Activated T-cell treated with anti-CD3 and anti-CD28 coated beads, Interleukin-2, amount 50 U/mL, for 48 hours (primary cell): Measurements from ENCODE around the gene SLC5A12.

Experiments
- DNase-seq, 2 experiments: peaks; one replicate each; pipeline ENCODE4 v3.0.0-alpha.2; 2020

SLC5A12 gene

DNA sequence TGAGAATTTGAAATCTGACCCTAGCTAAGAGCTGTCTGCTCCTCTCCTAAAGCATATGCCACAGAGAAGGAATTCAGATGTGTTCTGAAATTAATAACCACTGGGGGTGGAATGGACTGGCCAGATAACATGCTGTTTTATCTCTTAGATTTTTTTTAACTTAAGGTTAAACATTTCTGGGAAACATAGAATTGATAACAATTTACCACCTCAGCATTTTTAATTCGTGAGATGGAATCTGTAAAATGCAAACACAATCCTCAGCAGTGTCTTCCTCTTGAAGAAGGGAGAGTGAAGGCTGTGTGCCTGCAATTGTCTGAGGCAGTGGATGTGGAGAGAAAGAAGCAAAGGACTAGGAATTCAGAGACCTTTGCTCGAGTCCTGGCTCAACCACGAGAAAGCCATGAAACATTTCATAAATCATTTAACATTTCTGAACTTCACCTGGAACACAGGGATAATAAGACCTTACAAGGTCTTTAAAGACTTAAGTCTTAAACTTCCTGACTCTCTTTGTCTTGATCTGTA is at the start of gene SLC5A12:
Gene SLC5A12 (minus strand): TSS at position 113 of the 528 bp plus-strand sequence. CDS start 346 bp downstream, outside the sequence.
- DNase-seq, result no peak

GRCh38 chr11:26769027-26769426 is 47.2 kb upstream of the SLC5A12 start:
- DNase-seq, result no peak

DNA sequence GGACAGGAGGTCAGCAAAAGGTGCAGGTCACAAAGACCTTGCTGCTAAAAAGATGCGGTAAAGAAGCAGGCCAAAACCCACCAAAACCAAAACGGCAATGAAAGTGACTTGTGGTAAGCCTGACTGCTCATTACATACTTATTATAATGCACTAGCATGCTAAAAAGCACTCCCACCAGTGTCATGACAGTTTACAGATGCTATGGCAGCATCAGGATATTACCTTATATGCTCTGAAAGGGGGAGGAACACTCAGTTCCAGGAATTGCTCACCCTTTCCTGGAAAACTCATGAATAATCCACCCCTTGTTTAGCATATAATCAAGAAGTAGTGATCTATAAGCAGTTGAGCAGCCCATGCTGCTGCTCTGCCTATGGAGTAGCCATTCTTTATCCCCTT is 45.2 kb upstream of the SLC5A12 start:
- no peak for DNase-seq

DNA sequence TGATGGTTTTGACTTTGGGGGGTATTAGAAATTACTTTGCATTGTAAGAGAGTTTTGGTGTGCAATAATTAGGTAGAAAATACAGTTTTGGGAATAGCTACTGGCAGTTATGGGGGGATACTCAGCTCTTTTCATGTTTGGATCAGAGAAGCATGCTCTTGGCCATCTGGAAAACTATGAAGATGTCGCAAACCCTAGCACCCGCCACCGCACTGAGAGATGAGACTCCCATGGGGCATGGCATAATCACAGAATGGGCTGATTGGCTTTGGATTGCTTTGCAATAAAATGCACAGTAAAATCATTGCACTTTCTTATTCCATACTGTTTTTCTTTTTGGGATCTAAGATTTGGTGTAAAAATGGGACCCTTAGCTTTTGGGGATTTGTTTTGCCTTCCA is 43.5 kb upstream of the SLC5A12 start:
- DNase-seq, result no peak

DNA sequence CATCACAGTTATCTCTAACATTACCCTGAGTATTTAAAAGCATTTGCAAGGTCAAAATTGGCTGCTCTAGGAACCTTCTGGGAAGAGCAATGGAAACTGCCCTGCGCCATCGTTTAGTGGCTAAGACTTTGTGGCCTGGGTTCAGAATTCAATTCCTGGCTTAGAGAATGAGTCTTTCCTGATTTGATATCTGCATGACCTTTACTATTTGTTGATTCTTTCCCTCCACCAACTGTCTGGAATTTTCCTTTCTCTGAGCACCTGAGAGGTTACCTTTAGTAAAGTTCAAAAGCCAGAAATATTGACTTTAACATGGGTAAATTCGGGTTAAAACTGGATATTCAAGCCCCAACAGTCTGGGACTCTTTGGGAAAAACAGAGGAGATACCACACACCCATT is 43.0 kb upstream of the SLC5A12 start:
- no peak for DNase-seq

- DNase-seq, result no peak
Measured at GRCh38 chr11:26764315-26764714, 42.5 kb upstream of the SLC5A12 start.

- no peak for DNase-seq
Measured at GRCh38 chr11:26762089-26762488, 40.2 kb upstream of the SLC5A12 start.

GRCh38 chr11:26761361-26761809 is 39.5 kb upstream of the SLC5A12 start:
- no peak for DNase-seq

DNA sequence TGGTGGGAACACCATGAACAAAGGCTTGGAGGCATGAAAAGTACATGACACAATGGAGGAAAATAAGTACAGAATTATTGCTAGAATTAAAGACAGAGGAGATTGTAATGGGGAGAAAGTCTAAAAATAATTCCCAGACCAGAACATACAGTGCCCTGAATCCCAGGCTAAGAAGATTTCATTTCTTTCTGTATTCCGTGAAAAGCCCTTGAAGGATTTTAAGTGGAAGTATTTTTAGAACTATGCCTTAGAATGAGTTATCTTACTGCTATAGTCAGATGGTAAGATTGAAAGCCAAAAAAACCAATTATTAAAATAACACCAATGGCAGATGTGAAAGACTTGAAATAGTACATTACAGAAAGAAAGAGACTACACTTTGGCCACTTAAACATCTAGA is 36.1 kb upstream of the SLC5A12 start:
- no peak for DNase-seq

- no peak for DNase-seq
Measured at GRCh38 chr11:26755762-26756161, 33.9 kb upstream of the SLC5A12 start.

GRCh38 chr11:26753723-26754504 is 32.1 kb upstream of the SLC5A12 start:
- DNase-seq, result no peak

DNA sequence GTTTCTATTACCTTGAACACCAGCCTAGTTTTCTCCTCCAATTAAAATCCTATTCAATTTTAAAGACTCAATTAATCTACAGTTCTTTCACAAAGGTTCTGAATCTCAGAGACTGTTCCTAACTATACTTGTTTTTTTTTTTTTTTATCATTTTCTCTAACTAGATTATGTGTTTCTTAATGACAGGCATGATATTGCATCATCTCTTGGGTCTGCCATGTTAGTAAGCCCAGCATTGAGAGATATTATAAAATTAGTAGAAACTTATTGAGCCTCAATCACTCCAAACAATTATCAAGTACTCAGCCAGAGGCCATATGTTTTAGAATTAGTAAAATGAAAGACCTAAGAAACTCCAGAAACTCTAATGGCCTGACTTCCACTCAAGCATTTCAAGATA is 28.1 kb upstream of the SLC5A12 start:
- DNase-seq, result no peak

DNA sequence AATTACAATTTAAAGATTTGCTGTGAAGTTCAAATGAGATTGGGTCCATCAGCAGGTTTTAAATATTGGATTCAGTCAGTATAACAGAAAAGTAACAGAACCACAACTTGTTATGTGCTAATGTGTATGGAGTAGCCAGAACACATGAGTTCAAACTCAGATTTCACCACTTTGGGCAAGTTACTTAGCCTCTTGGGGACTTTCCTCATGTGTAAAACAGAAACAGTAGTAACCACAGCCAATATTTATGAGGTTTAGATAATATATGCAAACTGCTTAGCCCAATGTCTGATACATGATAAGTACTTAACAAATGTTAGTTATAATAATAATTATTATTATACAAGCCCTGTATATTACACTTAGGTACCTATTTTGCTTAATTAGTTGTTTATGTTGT is 21.8 kb upstream of the SLC5A12 start:
- DNase-seq, result no peak

DNA sequence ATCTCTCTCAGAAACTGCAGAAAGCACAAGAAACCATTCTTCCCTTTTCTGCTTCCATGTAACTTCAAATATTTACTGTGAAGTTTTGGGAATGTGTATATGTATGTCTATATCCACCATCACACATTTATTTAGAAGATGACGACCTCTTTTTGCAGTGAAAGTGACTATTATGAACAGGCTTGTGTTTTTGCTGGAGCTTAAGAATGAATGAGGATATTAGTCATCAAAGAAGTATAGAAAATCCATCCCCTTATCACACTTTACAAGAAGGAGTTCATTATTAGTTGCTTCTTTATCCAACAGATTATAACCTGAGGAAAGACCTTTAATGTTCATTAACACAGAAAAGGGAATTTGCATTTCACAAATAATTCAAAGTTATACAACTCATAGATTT is 21.1 kb upstream of the SLC5A12 start:
- no peak for DNase-seq

DNA sequence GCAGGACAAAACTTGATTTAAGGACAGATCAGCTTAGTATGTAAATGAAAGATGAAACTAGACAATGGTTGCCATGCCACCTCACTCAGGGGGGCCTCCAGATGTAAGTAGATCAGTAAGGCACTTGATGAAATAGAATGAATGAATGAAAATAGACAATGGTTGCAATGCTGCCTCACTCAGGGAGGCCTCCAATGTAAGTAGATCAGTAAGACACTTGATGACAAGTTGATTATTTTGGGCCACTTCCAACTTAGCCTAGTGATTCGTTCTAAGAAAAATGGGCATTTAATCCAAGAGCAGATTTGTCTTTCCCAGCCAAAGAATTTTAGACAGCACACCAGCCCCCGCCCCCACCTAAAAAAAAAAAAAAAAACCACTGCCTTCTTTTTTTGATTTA is 19.2 kb upstream of the SLC5A12 start:
- no peak for DNase-seq

DNA sequence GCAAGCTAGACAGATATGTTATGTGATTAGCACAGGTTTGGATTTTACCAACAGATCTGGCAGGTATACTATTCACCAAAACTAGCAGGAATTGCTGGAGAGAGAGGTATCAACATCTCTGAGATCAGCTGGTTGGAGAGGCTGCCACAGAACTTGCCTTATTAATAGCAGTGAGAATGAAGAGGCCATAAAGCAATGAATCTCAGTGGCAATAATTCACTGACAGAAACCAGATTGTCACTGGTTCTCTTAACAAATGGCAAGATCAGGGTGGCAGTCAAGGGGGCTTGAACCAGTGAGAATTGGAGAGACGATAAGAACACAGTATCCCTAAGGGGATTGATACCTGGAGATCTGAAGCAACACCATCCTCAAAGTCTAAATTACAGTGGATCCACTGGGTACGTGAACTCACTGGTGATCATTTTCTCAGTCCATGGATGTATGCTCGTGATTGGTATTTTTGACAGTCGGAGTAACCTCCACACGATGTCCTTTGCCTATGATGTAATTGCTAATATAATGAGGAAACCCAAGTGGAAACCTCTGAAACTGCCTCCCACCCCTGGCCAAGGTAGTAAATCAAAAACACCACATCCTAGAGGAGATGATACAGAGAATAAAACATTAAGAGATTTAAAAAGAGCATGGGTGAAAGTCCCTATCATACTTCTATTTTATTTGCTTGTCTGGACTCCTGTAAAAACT is 17.7 kb upstream of the SLC5A12 start:
- DNase-seq, result no peak

GRCh38 chr11:26734691-26735090 is 12.8 kb upstream of the SLC5A12 start:
- no peak for DNase-seq

- no peak for DNase-seq
Measured at GRCh38 chr11:26731084-26731456, 9.2 kb upstream of the SLC5A12 start.

DNA sequence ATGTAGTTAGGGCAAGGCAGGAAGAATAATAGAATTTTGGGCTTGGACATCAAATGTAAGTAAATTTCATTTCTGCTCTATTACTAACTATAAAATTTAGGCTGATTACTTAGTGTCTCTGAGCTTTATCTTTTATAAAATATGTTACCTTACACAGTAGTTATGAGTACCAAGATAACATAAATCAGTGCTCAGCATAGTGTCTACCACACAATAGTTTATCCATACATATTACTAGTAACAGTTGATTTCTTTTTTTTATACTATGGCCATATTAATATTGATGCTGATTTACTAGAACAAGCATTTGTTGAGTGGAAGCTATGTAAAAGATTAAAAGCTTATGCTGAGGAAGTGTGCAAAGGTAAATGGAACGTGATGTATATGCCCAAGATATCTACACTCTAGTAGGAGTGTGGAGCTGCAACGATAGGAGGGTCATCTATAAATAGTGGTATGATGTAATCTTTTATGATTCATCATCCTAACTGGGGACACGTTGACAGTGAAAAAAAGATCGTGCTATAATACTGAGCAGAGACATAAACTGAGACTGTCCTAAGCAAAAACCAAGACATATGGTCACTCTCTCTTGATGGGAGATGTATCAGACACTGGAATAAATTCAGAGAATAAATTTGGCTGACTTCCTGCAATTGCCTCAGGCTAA is 8.7 kb upstream of the SLC5A12 start:
- DNase-seq, result no peak

DNA sequence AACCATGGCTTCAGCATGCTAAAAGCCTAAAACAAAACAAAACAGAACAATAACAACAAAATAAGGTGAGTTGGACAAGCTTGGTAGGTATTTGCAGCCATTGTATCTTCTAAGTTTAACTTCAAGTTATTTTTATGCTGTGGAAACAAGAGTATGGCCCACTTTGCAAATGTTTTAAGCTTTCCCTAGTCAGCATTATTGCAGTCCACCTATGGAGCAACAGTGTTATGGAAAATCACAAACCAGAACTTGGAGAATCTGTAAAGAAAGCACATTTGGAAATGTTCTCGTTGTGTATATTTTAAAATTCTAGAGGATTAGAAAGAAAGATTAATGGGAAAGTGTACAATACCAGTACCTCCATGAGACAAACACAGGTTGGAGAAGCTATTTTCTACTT is 7.4 kb upstream of the SLC5A12 start:
- no peak for DNase-seq

DNA sequence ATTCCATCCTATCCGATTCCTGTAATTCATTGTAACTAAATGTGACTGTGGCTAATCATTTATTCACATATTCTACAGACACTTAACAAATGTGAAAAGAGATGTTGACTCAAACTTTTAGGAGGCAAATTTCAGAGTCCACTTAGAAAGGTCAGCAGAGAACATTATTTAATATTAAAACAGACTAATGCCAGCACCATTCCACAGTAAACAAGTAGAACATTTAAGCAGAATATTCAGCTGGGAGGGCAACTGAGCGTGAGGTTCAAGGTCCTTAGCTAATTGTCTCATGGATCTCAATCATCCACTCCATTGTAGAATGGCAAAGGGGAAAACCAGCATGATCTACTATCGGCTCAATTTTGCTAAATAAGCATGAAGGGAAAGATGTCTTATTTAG is 5.1 kb upstream of the SLC5A12 start:
- DNase-seq, result no peak

DNA sequence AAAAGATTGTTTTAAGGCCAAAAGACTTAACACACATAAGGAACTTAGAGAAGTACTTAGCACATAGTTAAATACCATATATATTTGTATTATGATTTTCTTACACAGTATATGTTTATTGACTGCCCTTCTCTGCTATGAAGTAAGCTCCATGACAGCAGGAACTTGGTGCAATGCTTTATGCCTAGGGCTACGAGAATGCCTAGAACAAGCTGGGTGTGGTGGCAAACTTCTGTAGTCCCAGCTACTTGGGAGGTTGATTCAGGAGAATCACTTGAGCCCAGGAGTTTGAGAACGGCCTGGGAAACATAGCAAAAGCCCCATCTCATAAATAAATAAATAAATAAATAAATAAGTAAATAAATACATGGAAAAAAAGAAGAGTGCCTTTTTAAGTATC is 1.9 kb downstream of the SLC5A12 start:
- DNase-seq, result no peak

DNA sequence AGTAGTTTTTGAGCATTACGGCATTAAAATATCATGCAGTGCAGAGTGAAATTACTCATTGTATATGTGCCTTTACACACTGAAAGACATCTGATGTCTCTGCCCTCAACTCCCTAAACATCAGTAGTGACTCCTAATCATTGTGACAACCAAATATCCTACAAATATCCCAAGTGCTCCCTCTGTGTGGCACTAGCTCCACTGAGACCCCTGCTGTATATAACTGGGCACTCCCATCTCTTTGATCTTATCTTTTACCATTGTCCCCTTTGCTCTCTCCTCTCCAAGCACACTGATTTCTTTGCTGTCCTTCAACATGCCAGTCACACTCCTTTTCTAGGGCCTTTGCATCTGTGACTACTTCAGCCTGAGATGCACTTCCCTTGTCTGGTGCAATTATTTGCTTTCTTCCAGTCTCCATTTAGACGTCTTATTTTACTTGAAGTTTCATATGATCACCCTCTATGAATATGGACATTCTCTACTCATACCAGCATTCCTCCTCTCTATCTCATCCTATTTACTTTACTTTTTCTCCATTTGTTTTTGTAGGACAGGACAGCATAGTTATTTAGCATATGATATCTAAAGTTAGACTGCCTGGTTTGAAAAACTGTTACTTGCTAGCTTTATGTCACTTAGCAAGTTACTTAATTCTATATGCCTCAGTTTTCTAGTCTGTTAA is 2.4 kb downstream of the SLC5A12 start:
- no peak for DNase-seq
